GM21619 (cell line): Measurements from ENCODE around the gene CCDC24.

Experiments used
- ATAC-seq: cut with Tn5 transposase; IDR thresholded peaks from one replicate; pipeline ENCODE4 v1.9.1; 2021; ENCODE audit not compliant: unreplicated experiment

The CCDC24 gene

DNA sequence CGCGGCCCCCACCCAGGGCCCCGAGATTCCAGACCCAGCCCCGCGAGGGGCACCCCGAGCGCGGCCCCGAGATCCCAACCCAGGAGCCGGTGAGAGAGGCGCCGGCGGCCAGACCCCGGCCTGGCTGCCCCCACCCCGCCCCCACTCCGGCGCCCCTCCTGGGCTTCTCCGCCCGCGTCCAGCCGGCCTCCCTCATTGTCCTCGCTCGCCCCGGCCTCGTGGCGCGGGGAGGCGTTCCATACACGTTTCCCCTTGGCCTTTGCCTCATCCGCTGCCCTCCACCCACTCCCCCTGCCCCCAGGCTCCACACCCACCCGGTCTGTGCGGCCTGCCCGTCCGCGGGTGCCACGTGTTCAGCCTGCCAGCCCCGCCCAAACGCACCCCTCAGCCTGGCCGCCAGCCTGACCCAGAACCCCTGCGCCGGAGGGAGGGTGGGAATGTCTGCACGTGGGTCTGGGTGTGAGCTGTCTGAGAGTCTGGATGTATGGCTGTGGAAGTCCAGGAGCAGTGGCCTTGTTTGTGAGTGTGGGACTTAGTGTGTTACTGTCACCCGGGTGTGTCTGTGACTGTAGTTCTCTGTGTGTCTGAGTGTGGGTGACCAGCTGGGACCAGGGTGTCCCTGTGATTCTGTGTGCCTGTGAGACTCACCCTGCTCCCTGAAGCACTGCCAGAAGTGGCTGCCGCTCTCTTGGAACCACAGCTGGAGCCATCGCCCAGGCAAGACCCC, 11.7 kb upstream of the CCDC24 start:
- ATAC-seq, result no peak

DNA sequence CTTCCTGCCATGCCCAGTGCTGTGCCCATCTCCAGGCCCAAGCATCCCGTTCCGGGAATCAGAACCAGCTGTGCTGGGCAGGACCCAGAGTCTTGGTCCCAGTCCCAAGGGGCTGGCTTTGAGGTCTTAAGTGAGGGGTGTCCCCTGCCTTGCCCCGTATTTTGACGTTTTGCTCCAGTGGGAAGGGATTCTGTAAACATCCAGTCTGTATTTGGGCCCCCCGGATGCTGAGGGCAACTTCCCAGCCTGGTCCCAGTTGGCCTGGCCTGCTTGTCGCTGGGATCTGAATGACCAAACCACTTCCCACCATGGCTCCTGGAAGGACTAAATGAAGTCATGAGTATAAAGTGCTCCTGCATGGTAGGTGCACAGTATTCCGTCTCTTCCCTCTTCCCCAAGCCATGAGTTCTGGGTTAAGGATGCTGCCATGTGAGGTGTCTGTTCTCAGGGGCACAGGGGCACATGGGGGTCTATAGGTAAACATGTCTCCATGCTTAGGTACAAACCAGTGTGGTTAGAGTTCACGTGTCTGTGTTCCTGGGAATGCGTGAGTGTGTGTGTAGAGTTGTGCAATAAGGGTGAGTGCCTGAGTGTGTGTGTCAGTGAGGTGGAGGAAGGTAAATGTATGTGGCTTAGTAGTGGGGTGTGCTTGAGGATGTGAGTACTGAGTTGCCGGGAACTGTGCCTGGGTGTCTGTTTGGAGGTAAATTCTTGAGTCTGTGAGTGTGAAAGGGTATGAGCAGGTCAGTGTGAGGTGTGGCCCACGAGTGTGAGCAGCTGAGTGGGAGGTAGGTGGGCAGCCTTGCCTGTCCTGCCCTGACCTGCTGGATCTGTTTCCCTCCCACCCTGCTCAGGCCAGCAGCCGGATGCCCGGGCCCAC, 10.9 kb upstream of the CCDC24 start:
- no peak for ATAC-seq

DNA sequence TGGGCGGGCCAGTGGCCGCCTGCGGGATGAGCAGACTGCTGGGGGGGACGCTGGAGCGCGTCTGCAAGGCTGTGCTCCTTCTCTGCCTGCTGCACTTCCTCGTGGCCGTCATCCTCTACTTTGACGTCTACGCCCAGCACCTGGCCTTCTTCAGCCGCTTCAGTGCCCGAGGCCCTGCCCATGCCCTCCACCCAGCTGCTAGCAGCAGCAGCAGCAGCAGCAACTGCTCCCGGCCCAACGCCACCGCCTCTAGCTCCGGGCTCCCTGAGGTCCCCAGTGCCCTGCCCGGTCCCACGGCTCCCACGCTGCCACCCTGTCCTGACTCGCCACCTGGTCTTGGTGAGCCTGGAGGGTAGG, 10.3 kb upstream of the CCDC24 start:
- ATAC-seq, result no peak

DNA sequence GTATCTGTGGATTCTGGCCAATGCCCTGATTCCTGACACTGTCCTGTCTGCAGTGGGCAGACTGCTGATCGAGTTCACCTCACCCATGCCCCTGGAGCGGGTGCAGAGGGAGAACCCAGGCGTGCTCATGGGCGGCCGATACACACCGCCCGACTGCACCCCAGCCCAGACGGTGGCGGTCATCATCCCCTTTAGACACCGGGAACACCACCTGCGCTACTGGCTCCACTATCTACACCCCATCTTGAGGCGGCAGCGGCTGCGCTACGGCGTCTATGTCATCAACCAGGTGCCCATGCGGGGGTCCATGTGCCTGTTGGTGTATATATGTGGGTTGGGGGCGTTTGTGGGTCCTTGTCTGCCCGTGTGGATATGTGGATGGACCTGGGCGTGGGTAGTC, 9.8 kb upstream of the CCDC24 start:
- no peak for ATAC-seq

DNA sequence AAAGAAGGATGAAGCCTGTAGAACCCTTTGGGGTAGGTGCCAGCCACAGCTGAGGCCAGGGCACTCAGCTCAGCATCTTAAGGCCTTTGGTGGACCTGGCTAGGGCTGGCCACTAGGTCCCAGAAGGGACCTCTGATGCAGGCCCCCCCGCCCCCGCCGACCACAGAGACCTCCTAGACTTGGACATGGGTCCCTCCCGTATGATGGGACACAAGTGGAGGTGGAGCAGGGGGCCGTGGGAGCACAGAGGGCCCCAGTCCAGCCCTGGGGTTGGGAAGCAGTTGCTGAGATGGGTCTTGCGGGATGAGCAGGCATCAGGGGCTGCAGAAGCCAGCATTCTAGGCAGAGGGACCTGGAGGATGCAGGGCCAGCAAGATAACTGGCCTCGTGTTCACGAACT, 9.2 kb upstream of the CCDC24 start:
- ATAC-seq, result no peak

DNA sequence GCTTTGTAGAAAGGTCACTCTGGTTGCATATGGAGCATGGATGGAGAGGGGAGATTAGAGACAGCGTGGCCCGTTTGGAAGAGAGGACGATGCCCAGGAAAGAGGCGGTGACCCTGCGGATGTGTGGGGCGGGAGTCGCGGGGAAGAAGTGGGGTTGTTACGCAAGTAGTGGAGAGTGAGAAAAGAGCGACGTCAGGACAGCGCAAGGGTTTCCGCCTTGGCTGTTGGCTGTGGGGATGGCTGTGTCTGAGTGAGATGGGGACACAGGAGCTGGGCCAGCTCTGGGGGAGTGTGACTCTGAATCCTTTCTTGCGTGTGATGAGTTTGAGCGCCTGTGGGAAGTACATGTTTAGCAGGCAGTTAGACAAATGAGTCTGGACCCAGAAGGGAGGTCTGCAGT, 8.6 kb upstream of the CCDC24 start:
- ATAC-seq, result no peak

DNA sequence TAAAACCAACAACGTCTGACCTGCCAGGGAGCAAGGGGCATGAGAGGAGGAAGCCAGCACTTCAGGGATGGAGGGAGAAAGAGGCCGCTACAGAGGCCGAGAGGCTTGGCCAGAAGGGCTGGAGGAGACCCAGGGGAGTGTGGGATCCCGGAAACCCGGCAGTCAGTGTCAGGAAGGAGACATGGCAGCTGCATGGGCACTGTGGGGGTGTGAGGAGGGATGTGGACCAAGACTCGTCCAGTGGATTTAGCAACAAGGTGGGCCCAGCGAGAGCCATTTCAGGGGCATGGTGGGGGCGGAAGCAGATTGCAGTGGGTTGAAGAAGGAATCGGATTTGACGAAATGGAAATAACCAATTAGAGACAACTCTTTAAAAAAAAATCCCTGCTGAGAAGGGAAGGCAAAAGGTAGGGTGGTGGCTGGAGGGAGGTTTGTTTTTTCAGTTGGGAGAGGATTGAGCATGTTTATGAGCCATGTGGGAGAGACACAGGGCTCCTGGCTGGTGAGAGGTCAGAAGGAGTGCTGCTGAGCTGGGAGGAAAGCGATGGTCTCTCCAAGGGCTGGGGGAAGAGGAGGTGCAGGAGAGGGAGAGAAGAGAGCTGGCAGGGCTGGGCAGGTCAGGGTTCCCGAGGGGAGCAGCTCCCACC, 8.0 kb upstream of the CCDC24 start:
- no peak for ATAC-seq

DNA sequence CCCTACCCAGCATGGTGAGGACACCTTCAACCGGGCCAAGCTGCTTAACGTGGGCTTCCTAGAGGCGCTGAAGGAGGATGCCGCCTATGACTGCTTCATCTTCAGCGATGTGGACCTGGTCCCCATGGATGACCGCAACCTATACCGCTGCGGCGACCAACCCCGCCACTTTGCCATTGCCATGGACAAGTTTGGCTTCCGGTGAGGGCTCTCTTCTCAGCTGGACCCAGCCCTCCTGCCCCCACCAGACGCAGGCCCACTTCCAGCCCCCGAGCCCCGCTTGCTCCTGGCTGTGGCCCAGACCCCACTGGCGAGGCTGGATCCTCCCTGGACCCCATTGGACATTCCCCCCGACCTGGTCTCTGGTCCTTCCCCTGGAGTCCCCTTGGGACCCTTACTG, 6.5 kb upstream of the CCDC24 start:
- ATAC-seq, result no peak

DNA sequence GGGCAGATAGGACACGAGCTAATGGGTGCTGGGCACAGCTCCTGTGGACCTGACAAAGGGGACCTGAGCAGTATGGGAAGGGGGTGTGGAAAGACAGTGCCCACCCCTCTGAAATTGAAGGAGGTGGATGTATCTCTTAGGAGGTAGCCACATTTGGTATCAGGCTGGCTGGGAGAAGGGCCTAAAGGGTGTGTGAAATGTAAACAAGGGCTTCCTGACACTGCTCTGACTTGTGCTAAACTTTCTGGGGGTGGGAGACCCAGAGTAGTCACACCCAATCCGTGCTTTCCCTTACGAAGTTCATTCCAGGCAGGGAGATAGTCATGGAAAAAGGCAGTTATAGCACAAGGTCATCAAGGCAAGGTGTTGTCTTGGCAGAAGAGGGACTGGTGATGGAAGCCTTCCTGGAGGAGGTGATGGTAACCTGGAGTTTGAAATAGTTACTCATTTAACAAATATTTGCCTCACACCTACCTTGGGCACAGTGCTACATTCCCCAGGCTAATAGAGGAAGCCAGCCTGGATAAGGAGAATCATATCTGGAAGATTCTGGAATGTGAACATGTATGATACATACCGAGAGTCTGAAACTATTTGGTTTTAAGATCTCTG, 5.3 kb upstream of the CCDC24 start:
- no peak for ATAC-seq

DNA sequence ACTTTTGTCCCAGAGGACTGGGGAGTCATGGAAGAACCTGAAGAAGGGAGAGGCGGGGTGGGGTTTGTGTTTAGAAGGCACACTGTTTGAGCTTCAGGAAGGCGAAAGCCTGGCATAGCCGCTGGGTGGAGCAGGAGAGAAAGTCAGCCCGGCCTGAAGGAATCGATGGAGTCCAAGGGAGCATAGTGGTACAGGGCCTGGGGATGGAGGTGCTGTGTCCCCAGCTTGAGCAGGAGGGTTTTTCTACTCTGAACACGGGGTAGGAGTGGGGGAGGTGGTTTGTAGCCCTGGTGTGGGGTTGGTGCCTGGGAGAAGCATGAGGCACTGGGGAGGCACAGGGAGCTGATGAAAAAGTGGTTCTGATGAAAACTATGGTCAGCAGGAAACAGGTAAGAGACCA, 4.7 kb upstream of the CCDC24 start:
- ATAC-seq, result no peak

DNA sequence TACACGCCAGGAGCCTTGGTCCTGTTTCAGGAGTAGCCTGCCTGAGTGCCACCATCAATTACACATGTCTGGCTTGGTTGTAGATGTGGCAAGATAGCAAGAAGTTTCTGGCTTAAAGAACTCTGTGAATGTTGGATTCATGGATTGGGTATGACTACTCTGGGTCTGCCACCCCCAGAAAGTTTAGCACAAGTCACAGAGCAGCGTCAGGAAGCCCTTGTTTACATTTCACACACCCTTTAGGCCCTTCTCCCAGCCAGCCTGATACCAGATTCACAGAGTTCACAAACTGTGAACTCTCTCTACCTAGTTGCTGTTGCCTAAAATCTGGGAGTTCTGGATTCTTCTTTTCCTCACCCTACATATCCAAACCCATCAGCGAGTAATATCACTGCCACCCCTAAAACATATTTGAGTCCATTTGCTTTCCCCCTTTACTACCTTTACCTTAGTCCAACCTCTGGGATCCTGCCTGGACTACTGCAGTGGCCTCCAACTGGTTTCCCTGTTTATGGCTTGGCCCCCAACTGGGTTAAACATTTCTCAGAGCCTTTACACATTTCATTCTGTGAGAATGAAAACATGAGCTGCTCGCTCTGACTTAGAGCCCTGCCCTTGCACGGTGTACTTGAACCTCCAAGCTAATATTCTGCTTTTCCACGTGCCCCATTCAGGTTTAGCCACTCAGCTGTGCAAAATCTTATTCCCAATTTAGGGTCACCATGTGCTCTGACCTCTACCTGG, 4.1 kb upstream of the CCDC24 start:
- ATAC-seq, result no peak

DNA sequence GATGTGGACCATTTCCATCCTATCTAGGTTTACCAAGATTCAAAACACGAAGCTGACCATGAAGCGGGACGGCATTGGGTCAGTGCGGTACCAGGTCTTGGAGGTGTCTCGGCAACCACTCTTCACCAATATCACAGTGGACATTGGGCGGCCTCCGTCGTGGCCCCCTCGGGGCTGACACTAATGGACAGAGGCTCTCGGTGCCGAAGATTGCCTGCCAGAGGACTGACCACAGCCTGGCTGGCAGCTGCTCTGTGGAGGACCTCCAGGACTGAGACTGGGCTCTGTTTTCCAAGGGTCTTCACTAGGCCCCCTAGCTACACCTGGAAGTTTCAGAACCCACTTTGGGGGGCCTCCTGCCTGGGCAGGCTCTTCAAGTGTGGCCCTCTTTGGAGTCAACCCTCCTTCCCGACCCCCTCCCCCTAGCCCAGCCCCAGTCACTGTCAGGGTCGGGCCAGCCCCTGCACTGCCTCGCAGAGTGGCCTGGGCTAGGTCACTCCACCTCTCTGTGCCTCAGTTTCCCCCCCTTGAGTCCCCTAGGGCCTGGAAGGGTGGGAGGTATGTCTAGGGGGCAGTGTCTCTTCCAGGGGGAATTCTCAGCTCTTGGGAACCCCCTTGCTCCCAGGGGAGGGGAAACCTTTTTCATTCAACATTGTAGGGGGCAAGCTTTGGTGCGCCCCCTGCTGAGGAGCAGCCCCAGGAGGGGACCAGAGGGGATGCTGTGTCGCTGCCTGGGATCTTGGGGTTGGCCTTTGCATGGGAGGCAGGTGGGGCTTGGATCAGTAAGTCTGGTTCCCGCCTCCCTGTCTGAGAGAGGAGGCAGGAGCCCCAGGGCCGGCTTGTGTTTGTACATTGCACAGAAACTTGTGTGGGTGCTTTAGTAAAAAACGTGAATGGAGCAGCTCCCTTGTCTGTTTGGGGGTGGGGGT, 864 bp upstream of the CCDC24 start:
- no peak for ATAC-seq

DNA sequence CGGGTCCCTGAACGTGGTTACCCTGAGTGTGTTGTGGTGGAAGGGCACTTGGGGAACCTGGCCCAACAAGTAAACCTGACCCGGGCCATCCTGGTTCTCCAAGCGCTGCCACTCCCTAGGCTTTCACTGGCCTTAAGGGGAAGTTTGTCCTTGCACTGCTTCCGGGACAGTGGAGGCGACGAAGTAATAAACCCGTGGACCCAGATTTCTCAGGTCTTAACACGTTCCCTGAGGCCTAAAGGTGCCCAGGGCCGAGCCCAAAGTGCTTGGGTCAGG, 261 bp upstream of the CCDC24 start:
- ATAC-seq, result no peak

DNA sequence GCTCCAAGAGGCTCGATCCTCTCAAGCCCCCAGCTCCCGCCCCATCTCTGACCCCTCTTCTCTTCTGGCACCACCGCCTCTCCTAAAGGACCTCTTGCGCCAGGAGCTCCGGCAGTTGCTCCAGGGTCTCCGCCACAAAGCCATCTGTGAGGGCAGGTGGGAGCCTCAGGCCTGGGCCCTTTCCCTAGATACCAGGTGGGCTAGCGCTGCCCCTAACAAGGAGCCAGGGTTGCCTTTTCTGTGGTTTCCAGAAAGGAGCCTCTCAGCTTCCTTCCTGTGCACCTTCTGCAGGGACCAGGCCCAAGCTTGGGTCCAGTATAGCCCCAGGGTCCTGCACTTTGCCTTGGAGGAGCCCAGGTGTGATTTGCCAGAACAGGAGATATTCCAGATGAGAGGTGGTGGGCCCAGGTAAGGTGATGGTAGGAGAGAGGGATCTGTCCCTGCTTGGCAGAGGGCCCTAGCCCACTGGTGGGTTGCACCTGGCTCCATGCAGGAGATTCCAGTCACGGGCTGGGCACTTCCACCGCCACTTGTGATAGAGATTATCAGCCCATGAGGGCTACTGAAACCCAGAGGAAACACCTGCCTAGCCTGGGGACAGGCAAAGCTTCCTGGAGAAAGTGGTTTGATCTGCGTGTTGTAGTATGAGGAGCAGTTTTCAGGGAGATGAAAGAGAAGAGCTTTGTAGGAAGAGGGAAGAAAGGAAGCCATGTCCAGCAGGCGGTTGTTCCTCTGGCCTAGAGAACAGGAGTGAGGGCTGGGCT, 1.0 kb downstream of the CCDC24 start:
- no peak for ATAC-seq

DNA sequence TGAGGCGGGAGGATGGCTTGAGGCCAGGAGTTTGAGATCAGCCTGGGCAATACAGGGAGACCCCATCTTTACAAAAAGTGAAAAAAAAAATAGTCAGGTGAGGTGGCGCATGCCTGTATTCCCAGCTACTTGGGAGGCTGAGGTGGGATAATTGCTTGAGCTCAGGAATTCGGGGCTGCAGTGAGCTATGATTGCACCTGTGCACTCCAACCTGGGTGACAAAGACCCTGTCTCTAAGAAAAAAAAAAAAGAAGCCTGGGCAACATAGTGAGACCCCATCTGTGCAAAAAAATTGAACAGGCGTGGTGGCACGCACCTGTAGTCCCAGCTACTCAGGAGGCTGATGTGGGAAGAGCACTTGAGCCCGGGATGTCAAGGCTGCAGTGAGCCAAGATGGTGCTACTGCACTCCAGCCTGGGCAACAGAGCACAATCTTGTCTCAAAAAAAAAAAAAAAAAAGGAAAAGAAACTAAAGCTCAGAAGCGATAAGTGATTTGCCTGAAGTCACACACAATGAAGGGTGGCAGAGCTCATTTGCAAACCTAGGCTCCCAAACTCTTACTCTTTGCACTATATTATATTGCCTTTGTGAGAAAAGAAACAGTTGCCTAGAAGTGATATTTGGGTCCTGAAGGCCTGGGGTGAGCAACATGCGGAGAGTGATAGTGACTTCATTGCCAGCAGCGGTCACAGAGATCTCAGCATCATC, 2.0 kb downstream of the CCDC24 start:
- no peak for ATAC-seq

DNA sequence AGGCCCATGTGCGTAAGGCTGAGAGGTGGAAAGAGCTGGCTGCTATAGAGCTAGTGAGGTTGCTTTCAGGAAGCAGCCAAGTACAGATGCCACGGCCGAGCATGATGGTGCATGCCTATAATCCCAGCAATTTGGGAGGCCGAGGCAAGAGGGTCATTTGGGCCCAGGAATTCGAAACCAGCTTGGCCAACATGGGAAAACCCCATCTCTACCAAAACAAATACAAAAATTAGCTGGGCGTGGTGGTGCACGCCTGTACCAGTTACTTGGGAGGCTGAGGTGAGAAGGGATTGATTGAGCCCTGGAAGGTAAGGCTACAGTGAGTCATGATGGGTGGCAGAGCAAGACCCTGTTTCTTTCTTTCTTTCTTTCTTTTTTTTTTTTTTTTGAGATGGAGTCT, 2.7 kb downstream of the CCDC24 start:
- ATAC-seq, result no peak

DNA sequence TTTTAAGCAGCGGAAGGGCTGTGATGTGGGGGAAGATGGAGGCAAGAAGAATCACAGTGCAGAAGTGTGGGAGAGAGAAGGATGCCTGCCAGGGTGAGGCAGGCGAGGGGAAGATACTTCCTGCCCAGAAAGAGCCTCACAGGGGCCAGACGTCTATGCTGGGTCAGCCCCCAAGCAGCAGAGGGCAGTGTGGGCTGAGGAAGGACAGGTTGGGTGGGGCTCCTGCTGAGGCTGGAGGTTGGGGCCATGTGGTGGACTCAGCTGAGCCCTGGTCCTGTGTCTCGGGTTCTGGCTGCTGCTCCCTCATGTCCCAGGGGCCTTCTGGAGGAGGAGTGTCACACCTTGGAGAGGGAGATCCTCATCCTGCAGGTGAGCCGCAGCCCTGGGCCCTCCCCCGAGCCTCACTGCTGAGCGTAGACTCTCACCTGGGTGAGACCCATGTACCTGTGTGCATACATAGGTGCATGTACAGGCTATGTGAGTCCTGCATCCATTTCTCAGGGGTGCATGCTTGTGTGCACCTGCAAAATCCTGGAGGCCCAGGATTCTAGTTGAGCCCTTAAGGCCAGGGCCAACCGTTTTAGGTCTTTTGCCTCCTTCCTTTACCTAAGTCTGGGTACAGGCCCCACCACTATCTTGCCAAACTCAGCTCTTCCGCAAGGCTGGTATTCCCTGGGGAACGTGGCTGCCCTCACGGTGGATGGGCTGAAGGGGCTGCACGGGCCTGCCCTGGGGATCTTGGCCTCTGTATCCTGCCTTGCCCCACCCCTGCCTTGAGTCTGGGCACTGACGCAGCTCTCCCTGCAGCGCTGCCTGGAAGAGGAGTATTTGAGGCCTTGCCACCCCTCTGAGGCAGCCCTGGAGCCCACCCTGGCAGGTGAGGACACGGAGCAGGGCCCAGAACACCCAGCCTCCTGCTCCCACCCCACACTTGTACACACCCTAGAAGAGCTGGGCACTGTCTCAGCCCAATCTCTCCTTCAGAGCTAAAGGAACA, 3.7 kb downstream of the CCDC24 start:
- ATAC-seq, result no peak
